ENCODE data around the gene ITGA4. TPM values are rescaled to one million over a fixed set of nuclear protein-coding genes. Genes with fewer than 3 reads are reported as not detected.

Gene ITGA4
- total RNA-seq, 4 donors from 2014 or later, result 2.0 to 7.8 (median 6.0) TPM

DNA sequence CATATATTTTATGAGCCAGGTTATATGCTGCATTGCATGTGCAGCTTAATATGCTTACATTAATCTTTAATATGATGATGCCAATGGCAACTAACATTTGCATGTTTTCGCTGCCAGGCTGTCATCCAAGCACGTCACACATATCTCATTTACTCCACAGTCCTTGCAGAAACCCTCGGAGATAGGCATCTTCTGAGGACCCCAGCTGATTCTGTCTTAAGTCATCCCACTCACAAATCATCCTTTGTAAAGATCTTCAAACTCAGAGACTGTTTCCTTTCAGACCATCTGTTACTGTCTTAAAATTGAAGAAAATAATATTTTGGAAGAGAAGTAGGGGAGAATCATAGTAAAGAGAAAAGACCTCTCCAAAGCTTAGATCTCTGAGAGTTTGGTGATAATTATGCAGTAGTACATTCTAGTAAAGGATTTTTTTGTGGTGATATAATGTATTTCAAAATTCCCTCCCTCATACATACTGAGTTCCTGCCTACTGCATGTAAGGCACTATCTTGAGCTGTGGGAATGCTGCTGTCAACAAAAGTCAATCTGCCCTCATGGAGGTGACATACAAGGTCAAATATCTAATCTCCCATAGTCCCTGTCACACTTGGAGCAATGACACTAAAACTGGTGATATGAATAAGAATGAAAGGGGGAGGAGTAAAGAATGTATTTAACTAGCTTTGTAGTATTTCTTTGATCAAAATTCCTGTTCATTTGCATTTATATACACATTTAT is 11.0 kb downstream of the ITGA4 start:
- no peaks in the 10 kb centered on the region for H3K36me3 ChIP-seq
- H3K4me1 ChIP-seq, result no peaks in the 10 kb centered on the region
- no peaks in the 10 kb centered on the region for H3K9me3 ChIP-seq
- TF ChIP-seq, protein P1, sequence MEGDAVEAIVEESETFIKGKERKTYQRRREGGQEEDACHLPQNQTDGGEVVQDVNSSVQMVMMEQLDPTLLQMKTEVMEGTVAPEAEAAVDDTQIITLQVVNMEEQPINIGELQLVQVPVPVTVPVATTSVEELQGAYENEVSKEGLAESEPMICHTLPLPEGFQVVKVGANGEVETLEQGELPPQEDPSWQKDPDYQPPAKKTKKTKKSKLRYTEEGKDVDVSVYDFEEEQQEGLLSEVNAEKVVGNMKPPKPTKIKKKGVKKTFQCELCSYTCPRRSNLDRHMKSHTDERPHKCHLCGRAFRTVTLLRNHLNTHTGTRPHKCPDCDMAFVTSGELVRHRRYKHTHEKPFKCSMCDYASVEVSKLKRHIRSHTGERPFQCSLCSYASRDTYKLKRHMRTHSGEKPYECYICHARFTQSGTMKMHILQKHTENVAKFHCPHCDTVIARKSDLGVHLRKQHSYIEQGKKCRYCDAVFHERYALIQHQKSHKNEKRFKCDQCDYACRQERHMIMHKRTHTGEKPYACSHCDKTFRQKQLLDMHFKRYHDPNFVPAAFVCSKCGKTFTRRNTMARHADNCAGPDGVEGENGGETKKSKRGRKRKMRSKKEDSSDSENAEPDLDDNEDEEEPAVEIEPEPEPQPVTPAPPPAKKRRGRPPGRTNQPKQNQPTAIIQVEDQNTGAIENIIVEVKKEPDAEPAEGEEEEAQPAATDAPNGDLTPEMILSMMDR (IDR thresholded peaks at IDR 0.05), result no peak
- TF ChIP-seq POLR2A (IDR thresholded peaks at IDR 0.05), result no peak
- no peak overlapping the region for H3K27ac ChIP-seq
- 77 to 80% methylated on average over 3 of the region's 3 CpGs for WGBS, 2 donors
- DNase-seq, result no peak
- H3K27me3 ChIP-seq, result no peaks in the 10 kb centered on the region
- H3K4me3 ChIP-seq (replicated peaks in 1 of 3), result no peak overlapping the region
- intact Hi-C loops (cut with DNase I), result no loop called here

DNA sequence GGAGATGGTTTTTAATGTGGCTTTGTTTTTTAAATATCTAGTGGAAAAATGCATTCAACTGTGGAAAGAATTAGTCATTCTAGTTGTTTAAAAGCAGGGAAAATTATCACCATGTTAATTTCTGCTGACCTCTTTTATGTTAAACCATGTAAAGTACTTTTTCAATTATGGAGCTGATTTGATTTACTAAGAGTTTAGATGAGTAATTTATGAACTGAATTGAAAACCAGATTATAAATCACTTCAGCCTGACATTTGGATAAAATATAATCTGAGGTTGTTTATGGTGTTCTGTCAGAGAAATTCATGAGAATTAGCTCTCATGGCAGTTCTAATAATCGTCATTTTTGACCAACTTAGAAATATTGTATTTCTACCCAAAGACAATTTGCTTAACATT is 11.6 kb downstream of the ITGA4 start:
- H3K4me3 ChIP-seq (replicated peaks in 1 of 3), result no peak overlapping the region
- no peak overlapping the region for H3K27ac ChIP-seq
- no peaks in the 10 kb centered on the region for H3K36me3 ChIP-seq
- H3K27me3 ChIP-seq, result no peaks in the 10 kb centered on the region
- 71 to 80% methylated on average over 1 of the region's 1 CpG for WGBS, 2 donors
- intact Hi-C loops (cut with DNase I), result no loop called here
- no peaks in the 10 kb centered on the region for H3K4me1 ChIP-seq
- H3K9me3 ChIP-seq, result no peaks in the 10 kb centered on the region
- TF ChIP-seq, protein P1 (IDR thresholded peaks at IDR 0.05), result no peak
- TF ChIP-seq POLR2A (IDR thresholded peaks at IDR 0.05), result no peak
- no peak for DNase-seq

GRCh38 chr2:181471226-181471625 is 14.0 kb downstream of the ITGA4 start:
- no peak overlapping the region for H3K27ac ChIP-seq
- no peaks in the 10 kb centered on the region for H3K27me3 ChIP-seq
- H3K36me3 ChIP-seq, result no peaks in the 10 kb centered on the region
- TF ChIP-seq, protein P1 (IDR thresholded peaks at IDR 0.05), result no peak
- TF ChIP-seq POLR2A (IDR thresholded peaks at IDR 0.05), result no peak
- no peaks in the 10 kb centered on the region for H3K9me3 ChIP-seq
- no peak for DNase-seq
- intact Hi-C loops (cut with DNase I), result no loop called here
- no peaks in the 10 kb centered on the region for H3K4me1 ChIP-seq
- WGBS, 2 donors, result 78 to 87% methylated on average over 3 of the region's 3 CpGs
- H3K4me3 ChIP-seq (replicated peaks in 1 of 3), result no peak overlapping the region

DNA sequence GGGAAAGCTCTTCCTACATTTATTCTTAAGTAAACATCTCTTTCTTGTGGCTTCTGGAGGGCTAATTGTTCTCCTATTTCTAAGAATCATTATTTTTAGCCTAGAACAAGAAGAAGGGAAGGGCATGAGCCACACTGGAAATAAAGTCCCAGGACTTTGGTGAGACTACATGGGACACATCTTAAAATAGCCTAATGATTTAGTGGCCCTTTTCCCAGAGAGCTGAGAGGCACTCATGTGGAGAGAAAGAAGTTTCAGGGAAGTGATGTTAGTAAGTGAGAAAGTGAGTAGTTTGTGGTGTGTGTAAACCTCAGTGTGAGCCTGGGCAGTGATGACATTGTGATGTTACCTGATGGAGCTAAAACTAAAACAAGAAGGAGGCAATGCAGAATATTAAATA is 14.6 kb downstream of the ITGA4 start:
- Histone ChIP-seq H3K9me3 (no peaks in the 10 kb centered on the region), H3K4me3 (replicated peaks in 1 of 3) (no peak overlapping the region), H3K27me3 (no peaks in the 10 kb centered on the region), H3K36me3 (no peaks in the 10 kb centered on the region), H3K27ac (no peak overlapping the region), H3K4me1 (no peaks in the 10 kb centered on the region)
- intact Hi-C loops (cut with DNase I), result no loop called here
- DNase-seq, result no peak
- no peak for TF ChIP-seq POLR2A (IDR thresholded peaks at IDR 0.05)
- TF ChIP-seq, protein P1 (IDR thresholded peaks at IDR 0.05), result no peak

DNA sequence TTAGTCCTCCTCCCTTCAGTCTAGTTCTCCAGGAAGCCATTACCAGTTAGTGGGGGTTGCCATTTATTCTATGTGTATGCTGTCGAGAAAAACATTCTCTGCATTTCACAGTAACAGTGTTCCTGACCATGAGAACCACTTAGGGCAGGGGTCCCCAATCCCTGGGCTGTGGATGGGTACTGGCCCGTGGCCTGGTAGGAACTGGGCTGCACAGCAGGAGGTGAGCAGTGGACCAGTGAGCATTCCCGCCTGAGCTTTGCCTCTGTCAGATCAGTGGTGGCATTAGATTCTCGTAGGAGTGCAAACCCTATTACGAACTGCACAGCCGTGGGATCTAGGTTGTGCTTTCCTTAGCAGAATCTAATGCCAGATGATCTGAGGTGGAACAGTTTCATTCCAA is 15.8 kb downstream of the ITGA4 start:
- TF ChIP-seq, protein P1 (IDR thresholded peaks at IDR 0.05), result no peak
- no peak for TF ChIP-seq POLR2A (IDR thresholded peaks at IDR 0.05)
- Histone ChIP-seq H3K27ac (no peak overlapping the region), H3K4me1 (no peaks in the 10 kb centered on the region), H3K9me3 (no peaks in the 10 kb centered on the region), H3K4me3 (replicated peaks in 1 of 3) (no peak overlapping the region), H3K36me3 (no peaks in the 10 kb centered on the region), H3K27me3 (no peaks in the 10 kb centered on the region)
- DNase-seq, result no peak
- 89 to 91% methylated on average over 5 to 6 of the region's 6 CpGs for WGBS, 2 donors
- intact Hi-C loops (cut with DNase I), result no loop called here
